Measurements from ENCODE around the gene ARHGAP22.
A peak's percentile ranks its signal among the peaks of the same experiment; 100 is the strongest.
"Not testable (repeated sequence)": the region's sequence is repeated elsewhere in the genome, so short reads cannot be mapped to it uniquely, and the experiment has no call there.

Gene ARHGAP22

GRCh38 chr10:48604991-48605508, at the start of gene ARHGAP22:
ARHGAP22 (minus strand) TSS chr10:48605073; CDS start chr10:48604796, 277 bp downstream.
- DNase-seq (ENCODE audit: low spot score): peak; percentile 95

GRCh38 chr10:48653944-48654698, 49.2 kb upstream of the ARHGAP22 start:
- DNase-seq (ENCODE audit: low spot score): no peak

DNA sequence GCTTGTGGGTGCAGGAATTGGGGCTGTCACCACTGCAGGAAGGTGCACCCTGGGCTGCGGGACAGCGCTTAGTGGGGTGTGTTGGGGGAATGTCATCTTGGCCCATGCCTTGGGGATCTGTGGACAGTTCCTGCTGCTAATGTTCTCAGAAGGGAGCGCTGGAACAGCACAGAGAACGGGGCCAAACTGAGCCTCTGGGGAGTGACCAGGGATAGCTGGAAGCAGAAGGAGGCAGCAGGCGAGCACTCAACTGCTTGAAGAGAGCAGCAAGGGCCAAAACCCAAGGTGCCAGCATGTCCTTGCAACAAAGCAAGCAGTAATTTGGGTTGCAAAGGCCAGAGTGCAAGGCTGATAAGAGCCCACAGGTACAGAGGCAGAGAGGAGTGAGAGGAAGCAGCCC, 48.5 kb upstream of the ARHGAP22 start:
- DNase-seq (ENCODE audit: low spot score): no peak

GRCh38 chr10:48652344-48652743, 47.5 kb upstream of the ARHGAP22 start:
- DNase-seq (ENCODE audit: low spot score): no peak

- DNase-seq (ENCODE audit: low spot score): no peak
Measured at GRCh38 chr10:48651839-48652238, 47.0 kb upstream of the ARHGAP22 start.

DNA sequence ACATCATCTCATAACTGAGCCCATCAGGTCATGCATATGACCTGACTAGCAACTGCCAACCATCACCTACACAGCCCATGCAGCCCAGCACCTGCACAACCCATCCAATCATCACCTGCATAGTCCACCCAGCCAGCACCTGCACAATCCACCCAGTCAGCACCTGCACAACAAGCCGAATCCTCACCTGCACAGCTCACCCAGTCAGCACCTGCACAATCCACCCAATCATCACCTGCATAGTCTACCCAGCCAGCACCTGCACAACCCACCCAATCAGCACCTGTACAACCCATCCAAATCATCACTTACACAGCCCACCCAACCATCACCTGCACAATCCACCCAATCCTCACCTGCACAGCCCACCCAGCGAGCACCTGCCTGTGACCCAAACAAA, 46.4 kb upstream of the ARHGAP22 start:
- DNase-seq (ENCODE audit: low spot score): no peak

- peak; percentile 39 for DNase-seq (ENCODE audit: low spot score)
Measured at GRCh38 chr10:48649349-48649944, 44.6 kb upstream of the ARHGAP22 start.

DNA sequence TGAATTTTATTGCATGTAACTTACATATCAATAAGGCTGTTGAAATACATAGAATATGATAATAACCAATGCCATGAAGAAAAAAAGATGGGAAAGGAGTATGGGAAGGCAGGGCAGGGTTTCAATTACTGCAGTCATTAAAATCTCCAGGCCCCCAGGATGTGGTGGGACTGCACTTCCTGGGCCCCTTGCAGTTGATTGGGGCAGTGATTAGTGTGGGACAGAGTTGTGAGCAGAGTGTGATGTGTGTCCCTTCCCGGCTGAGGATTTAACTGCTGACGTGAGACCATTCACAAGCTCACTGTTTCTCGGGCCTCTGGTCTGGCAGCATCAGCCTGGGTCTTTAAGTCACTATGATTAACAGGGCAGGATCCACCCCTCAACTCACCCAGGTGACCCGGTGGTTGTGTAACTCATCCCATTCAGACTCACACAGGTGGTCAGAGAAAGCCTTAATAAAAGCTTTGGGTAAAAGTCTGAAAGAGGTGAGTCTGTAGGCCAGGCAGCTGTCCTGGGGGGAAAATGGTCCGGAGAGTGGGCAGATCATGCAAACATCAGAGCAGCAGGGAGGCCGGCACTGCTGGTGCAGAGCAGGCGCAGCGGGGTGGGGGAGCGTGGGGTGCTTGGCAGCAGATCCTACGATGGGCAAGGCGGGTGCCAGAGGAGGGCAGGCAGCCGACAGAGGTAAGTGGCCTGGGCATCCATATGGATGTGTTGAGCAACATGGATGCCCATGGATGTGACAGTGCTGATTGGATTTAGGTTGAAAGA, 43.5 kb upstream of the ARHGAP22 start:
- DNase-seq (ENCODE audit: low spot score): no peak

GRCh38 chr10:48647073-48647472, 42.2 kb upstream of the ARHGAP22 start:
- not testable (repeated sequence) for DNase-seq (ENCODE audit: low spot score)

DNA sequence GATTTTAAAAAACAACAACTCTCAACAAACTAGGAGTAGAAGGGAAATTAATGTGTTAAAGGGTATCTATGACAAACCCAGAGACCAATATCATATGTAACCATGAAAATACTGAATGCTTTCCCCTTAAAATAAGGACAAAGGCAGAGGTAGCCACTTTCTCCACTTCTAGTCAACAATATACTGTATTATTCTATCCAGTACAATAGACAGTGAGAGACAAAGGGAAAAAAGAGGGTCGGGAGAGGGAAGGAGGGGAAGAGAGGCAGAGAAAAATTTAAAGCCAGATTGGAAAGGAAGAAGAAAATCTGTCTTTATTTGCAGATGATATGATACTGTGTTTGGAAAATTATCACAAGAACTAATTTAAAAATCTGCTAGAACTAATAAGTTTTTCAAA, 40.7 kb upstream of the ARHGAP22 start:
- DNase-seq (ENCODE audit: low spot score): no peak

- not testable (repeated sequence) for DNase-seq (ENCODE audit: low spot score)
Measured at GRCh38 chr10:48641099-48641690, 36.3 kb upstream of the ARHGAP22 start.

DNA sequence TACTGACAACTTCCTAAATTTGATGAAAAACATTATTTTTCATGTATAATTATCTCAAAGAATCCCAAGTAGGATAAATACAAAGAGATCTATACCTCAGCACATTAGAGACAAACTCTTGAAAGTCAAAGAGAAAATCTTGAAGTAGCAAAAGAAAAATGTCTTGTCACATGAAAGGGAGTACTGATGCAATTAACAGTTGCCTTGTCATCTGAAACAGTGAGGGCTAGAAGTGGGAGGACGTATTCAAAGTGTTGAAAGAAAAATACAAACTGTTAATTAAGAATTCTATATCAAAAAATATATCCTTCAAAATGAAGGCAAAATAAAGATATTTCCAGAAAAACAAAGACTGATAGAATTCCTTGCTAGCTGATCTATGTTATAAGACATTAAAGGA, 35.5 kb upstream of the ARHGAP22 start:
- no peak for DNase-seq (ENCODE audit: low spot score)

- DNase-seq (ENCODE audit: low spot score): no peak
Measured at GRCh38 chr10:48639632-48640031, 34.8 kb upstream of the ARHGAP22 start.

DNA sequence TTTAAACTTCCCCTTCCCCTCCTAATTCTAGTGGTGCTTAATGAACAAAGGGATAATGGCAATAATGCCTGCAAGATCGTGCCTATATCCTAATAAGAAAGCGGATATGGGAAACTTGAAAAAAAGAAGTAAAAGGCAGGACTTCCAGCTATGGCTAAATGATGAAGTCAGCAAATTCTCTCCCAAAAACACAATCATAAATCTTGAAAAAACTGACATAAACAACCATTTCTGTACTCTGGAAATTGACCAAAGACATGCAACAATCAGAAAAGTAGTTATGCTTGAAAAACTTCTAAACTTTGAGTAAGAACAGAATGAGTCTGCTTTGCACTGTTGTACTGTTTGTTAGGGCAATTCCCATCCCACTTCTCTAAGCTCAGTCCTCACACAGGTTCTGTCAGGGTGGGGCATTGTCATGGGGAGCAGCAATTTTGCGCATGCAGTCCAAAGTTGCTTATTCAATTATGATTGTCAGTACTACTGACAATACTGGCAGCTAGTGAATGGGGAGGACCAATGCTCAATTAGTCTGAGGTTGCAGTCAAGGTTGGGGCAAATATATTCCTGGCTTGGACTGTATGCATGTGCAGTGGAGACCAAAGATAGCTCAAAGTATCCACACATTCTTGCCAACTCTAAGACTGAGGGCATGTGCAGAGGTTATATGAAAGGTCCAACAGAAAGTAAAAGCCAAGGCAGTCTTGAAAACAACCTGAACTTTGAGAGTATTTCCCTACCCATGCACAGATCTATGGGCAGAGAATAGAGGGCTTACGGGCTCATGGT, 34.1 kb upstream of the ARHGAP22 start:
- DNase-seq (ENCODE audit: low spot score): no peak

DNA sequence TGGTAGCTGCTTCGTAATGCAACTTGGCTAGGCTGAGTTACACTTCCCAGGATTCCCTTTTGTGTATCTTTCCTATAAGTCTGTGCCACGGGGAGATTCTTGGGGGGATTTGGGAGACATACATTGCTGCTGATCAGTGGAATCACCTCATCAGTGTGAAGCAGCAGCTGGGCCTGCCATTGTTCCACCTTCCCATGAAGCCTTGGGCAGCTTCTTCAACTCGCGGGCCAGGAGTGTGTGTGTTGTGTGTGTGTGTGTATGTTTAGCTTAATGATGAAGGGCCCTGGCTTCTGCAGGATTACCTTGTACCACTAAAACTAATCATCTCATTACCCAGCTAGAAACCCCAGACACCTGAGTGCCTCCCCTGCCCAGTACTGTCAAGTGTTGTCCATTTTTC, 33.3 kb upstream of the ARHGAP22 start:
- DNase-seq (ENCODE audit: low spot score): no peak

DNA sequence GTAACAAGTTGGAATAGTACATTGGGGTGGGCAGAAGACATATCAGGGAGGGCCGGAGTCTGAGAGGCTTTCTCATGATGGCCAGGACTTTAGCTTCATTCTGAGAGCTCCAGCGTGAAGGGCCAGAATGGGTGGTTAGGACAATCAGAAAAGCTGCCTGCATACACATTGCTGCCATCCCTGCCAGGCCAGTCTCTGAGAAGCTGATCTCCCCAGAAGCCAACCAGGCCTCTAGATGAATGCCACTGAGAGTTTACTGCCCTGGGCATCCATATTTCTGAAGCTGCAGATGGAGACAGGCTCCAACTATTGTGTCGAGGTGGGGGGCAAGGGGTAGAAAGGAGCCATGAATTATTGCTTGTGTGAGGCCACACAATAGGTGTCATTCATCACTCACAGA, 32.0 kb upstream of the ARHGAP22 start:
- no peak for DNase-seq (ENCODE audit: low spot score)

- no peak for DNase-seq (ENCODE audit: low spot score)
Measured at GRCh38 chr10:48636231-48636630, 31.4 kb upstream of the ARHGAP22 start.

DNA sequence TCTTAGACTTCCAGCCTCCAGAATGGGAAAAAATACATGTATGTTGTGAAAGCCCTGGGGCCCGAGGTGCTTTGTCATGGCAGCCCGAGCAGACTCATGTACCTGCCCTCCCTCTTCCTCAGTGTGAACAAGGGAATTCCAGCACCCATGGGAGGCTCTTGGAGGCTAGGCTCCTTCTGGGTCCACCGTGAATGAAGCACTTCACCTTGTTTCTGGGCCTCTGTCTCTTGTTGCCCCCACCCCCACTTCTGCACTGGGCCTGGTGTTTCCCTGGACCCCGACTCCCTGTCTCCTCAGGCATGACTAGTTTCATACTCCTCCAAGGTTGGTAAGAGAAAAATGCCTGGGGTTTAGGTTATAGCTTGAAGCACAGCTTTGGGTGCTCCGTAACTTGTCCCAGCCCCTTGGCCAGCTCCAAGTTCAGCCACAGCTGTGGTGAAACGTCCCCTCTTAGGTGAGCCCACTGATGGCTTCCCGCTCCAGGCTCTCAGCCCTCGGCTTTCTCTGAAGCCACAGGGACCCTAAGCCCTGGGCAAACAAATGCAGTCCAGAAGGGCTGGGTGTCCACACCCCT, 30.2 kb upstream of the ARHGAP22 start:
- no peak for DNase-seq (ENCODE audit: low spot score)

GRCh38 chr10:48634198-48634983, 29.5 kb upstream of the ARHGAP22 start:
- DNase-seq (ENCODE audit: low spot score): peak; percentile 83
